Muscle of back (tissue), 11 donors: Measurements from ENCODE around the gene UBXN6. TPM values are rescaled to one million over a fixed set of nuclear protein-coding genes. Genes with fewer than 3 reads are reported as not detected.

ENCODE experiments used
- DNase-seq, 3 donors: peaks; one replicate each; pipeline versions ENCODE4 v3.0.0 to v3.0.0-alpha.2; 2013
- polyA plus RNA-seq, 10 donors: library from polyadenylated mRNA; unstranded; fragments of 120-200 nt; gene quantifications; one replicate each; pipeline ENCODE4 v1.2.1, GENCODE V29; 2013; ENCODE audit not compliant: insufficient read length in 10 of 10

Gene UBXN6
- polyA plus RNA-seq, 10 donors = 65.4 to 103 (median 90.2) TPM

- no peak for DNase-seq
Measured at GRCh38 chr19:4495471-4495870, 37.9 kb upstream of the UBXN6 start.

DNA sequence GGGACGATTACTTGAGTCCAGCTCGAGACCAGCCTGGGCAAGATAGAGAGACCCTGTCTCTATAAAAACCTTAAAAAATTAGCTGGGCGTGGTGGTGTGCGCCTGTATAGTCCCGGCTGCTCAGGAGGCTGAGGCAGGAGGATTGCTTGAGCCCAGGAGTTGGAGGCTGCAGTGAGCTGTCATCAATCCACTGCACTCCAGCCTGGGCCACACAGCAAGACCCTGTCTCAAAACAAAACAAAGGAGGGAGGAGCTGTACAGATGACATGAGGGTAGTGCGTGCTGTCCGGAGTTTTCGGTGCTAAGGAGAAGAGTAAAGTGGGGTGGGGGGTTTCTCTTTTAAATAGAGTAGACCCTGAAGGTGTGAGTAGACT lies 37.1 kb upstream of the UBXN6 start:
- DNase-seq = no peak

DNA sequence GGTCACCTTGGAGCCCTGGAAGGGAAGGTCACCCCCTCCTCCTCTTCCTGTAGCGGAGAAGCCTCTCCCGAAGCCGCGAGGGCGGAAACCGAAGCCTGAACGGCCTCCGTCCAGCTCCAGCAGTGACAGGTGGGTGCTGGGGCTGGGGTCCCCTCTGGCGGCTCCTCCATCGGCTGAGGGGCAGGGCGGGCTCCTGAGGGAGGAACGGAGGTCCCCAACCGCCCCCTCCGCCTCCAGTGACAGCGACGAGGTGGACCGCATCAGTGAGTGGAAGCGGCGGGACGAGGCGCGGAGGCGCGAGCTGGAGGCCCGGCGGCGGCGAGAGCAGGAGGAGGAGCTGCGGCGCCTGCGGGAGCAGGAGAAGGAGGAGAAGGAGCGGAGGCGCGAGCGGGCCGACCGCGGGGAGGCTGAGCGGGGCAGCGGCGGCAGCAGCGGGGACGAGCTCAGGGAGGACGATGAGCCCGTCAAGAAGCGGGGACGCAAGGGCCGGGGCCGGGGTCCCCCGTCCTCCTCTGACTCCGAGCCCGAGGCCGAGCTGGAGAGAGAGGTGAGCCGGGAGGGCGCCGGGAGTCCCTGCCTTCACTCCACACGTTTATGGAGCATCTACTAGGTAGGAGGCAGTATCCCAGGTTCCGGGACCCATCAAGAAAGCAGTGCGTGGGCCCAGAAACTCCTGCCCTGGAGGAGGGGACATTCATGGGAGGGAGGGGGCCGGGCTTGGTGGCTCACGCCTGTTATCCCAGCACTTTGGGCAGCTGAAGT lies 36.5 kb upstream of the UBXN6 start:
- DNase-seq = no peak

DNA sequence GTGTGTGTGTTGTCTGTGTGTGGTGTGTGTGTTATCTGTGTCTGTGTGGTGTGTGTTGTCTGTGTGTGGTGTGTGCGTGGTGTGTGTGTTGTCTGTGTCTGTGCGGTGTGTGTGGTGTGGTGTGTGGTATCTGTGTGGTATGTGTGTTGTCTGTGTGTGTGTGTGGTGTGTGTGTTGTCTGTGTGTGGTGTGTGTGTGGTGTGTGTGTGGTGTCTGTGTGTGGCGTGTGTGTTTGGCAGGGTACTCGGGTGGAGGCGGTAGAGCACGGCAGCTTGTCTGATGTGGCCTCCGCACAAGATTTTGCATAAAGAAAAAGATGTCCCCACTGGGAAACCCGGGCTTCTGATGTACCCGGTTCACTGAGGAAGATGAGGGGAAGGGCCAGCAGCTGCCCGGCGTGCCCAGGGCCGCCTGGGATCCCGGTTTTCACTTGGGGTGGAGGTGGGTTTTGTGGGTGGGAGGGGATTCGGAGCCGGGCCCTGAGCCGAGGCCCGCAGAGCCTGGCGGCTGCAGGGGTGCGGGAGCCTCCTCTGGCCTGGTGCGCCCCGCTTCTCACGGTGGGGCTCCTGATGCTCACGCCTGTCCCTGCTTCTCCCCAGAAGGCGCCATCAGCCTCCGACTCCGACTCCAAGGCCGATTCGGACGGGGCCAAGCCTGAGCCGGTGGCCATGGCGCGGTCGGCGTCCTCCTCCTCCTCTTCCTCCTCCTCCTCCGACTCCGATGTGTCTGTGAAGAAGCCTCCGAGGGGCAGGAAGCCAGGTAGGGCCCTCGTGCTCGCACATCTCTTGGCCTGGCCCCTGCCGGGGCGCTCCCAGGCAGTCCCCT lies 35.7 kb upstream of the UBXN6 start:
- DNase-seq = no peak

DNA sequence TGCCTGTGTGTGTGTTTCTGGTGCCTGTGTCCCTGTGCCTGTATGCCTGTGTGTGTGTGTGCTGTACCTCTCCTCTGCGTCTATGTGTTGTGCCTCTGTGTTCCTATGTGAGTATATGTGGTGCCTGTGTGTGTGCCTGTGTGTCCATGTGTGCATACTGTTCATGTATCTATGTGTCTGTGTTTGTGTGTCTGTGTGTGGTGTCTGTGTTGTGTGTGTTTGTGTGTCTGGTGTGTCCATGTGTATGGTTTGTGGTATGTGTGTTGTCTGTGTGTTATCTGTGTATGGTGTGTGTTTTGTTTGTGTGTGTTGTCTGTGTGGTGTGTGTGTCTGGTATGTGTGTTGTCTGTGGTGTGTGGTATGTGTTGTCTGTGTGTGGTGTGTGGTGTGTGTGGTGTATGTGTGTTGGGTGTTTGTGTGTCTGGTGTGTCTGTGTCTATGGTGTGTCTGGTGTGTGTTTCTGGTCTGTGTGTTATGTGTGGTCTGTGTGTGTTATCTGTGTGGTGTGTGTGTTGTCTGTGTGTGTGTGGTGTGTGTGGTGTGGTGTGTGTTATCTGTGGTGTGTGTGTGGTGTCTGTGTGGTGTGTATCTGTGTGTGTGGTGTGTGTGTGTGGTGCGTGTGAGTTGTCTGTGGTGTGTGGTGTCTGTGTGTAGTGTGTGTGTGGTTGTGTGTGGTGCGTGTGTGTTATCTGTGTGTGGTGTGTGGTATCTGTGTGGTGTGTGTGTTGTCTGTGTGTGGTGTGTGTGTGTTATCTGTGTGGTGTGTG lies 34.9 kb upstream of the UBXN6 start:
- no peak for DNase-seq

GRCh38 chr19:4491446-4491845 lies 33.9 kb upstream of the UBXN6 start:
- no peak for DNase-seq

DNA sequence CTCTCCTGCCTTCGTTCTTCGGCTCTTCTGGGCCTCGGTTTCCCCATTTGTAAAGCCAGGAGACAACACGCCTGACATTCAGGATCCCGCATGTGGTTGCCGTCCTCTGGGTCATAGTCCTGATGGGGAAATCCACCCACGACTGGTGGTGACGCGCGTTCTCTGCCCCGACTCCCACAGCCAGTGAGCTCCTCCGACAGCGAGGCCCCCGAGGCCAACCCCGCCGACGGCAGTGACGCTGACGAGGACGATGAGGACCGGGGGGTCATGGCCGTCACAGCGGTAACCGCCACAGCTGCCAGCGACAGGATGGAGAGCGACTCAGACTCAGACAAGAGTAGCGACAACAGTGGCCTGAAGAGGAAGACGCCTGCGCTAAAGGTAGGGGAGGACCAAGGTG lies 30.9 kb upstream of the UBXN6 start:
- DNase-seq = no peak

DNA sequence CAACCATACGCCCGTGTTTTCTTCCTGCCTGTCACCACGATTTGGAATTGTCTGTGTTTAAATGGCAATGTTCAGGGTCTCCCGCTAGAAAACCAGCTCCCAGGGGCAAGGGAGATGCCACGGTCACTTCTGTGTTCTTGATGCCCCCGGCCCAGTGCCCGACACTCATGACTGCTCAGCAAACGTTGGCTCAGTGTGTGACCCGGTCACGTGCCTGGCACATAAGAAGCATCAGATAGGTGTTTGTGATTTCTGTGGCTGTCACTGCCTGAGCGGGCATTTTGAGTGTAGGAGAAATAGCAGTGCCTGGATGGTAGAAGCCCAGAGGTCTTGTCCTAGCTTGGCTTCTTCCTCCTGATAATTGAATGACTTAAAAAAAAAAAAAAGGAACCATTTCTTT lies 30.0 kb upstream of the UBXN6 start:
- DNase-seq = no peak

DNA sequence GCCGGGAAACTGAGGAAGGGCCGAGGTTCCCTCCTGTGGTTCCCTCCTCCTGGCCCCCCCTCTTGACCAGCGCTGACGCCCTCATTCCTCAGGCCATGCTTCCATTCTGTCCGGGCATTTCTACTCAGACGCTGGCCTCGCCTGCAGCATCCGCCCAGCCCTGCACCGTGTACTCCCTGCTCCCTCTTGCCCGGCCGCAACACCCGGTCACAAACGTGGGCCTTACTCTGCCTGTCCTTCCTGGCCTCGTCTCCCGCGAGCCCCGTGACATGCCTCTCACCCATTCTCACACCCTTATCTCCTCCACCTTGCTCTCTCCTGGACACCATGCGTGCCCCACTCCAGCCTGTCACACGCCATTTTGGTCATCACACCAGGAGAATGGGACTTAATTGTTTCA lies 25.8 kb upstream of the UBXN6 start:
- no peak for DNase-seq

GRCh38 chr19:4482721-4483364 lies 25.2 kb upstream of the UBXN6 start:
- DNase-seq = no peak

- DNase-seq = no peak
Measured at GRCh38 chr19:4477034-4477801, 19.6 kb upstream of the UBXN6 start.

GRCh38 chr19:4474514-4475022 lies 17.0 kb upstream of the UBXN6 start:
- peak; percentile 66 to 86 (median 70) for DNase-seq

- peak in 1 of 3 donors; percentile 25 for DNase-seq
Measured at GRCh38 chr19:4473763-4474513, 16.3 kb upstream of the UBXN6 start.

DNA sequence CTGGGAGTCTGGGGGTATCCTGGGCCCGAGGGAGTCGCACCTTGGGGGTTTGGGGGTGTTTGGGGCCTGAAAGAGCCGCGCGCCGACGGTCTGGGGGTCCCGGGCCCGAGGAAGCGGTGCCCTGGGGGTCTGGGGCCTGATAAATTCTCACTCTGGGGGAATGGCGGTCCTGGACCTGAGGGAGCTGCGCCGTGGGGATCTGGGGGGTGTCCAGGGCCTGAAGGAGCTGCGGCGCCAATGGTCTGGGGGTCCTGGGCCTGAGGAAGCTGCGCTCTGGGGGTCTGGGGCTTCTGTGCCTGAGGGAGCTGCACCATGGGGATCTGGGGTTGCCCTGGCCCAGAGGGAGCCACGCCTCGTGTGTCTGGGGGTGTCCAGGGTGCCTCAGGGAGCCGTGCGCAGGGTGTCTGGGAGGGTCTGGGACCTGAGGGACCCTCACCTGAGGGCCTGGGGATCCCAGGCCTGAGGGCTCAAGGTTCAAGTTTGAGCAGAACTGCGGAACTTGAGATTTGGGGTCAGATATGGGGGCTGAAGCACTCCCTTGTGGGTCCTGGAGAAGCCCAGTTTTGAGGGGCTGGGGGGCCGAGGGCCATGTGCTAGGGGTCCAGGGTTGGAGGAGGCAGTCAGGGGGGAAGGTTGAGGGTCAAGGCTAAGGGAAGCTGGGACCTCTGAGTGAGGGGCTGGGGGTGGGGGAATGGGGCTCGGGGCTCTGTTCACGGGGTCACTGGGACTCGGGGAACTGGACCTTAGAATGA lies 15.6 kb upstream of the UBXN6 start:
- no peak for DNase-seq

GRCh38 chr19:4472174-4472974 lies 14.8 kb upstream of the UBXN6 start, which contains the start of gene HDGFL2:
HDGFL2 (plus strand) TSS chr19:4472297; CDS start chr19:4472351, 54 bp downstream.
- no peak for DNase-seq

- DNase-seq = peak; percentile 99 to 100 (median 100)
Measured at GRCh38 chr19:4471403-4472173, 14.0 kb upstream of the UBXN6 start.

DNA sequence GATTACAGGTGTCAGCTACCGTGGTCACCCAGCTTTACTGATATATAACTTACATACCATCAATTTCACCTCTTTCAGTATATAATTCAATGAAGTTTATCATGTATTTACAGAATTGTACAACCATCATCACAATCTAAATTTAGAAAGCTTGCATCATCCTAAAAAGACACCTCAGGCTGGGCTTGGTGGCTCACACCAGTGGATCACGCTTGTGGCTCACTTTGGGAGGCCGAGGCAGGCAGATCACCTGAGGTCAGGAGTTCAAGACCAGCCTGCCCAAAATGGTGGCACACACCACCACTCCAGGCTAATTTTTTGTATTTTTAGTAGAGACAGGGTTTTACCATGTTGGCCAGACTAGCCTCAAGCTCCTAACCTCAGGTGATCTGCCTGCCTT lies 10.2 kb upstream of the UBXN6 start:
- no peak for DNase-seq
